ENCODE data around the gene POR.

Gene POR

DNA sequence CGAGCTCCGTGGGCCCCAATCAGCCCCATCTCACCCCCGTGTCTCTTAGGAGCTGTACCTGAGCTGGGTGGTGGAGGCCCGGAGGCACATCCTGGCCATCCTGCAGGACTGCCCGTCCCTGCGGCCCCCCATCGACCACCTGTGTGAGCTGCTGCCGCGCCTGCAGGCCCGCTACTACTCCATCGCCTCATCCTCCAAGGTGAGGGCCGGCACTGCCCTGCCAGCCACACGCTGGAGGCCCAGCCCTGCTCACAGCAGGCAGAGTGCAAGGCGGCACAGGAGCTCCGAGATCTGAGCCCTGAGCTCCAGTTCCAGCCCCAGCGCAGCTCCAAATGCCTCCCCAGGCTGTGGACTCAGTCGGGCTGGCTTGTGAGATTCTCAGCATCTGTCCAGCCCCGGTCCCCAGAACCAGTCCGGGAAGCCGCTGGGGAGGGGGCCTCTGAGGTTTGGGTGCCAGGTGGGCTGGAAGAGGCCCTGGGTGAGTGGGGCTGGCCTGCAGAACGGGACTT, 70.1 kb downstream of the POR start:
- H3K4me1 ChIP-seq (ENCODE audit: insufficient read depth, low read length, poor library complexity, severe bottlenecking), result no peaks in the 10 kb centered on the region
- H3K9ac ChIP-seq (ENCODE audit: low read depth, low read length, poor library complexity, severe bottlenecking), result no peak overlapping the region
- TF ChIP-seq, protein P1, sequence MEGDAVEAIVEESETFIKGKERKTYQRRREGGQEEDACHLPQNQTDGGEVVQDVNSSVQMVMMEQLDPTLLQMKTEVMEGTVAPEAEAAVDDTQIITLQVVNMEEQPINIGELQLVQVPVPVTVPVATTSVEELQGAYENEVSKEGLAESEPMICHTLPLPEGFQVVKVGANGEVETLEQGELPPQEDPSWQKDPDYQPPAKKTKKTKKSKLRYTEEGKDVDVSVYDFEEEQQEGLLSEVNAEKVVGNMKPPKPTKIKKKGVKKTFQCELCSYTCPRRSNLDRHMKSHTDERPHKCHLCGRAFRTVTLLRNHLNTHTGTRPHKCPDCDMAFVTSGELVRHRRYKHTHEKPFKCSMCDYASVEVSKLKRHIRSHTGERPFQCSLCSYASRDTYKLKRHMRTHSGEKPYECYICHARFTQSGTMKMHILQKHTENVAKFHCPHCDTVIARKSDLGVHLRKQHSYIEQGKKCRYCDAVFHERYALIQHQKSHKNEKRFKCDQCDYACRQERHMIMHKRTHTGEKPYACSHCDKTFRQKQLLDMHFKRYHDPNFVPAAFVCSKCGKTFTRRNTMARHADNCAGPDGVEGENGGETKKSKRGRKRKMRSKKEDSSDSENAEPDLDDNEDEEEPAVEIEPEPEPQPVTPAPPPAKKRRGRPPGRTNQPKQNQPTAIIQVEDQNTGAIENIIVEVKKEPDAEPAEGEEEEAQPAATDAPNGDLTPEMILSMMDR (conservative IDR thresholded peaks at IDR 0.05; ENCODE audit: low read length), result no peak
- no peak for TF ChIP-seq EZH2phosphoT487 (IDR thresholded peaks at IDR 0.05; ENCODE audit: borderline replicate concordance)
- no peak overlapping the region for H2AFZ ChIP-seq (ENCODE audit: low read length)
- H3K4me2 ChIP-seq (ENCODE audit: low read depth, low read length, poor library complexity, severe bottlenecking), result no peak overlapping the region
- no peaks in the 10 kb centered on the region for H3K9me2 ChIP-seq (replicated peaks; ENCODE audit: low read depth, low read length)
- H3K27me3 ChIP-seq (ENCODE audit: insufficient read depth, low read length, poor library complexity, severe bottlenecking), result no peaks in the 10 kb centered on the region
- H3K36me3 ChIP-seq (ENCODE audit: insufficient read depth, low read length), result peaks cover 23% of the 10 kb centered on the region; the same call in 1 of the 2 replicates
- H3F3A ChIP-seq (ENCODE audit: low read depth), result no peaks in the 10 kb centered on the region
- H3K4me3 ChIP-seq (ENCODE audit: low read length, poor library complexity, severe bottlenecking), result no peak overlapping the region
- H3K79me2 ChIP-seq (ENCODE audit: insufficient read depth, low read length), result no peaks in the 10 kb centered on the region
- H3K9me3 ChIP-seq (ENCODE audit: insufficient read depth, low read depth, low read length), result no peaks in the 10 kb centered on the region
- H4K20me1 ChIP-seq (ENCODE audit: insufficient read depth, low read length, poor library complexity, severe bottlenecking), result no peaks in the 10 kb centered on the region

DNA sequence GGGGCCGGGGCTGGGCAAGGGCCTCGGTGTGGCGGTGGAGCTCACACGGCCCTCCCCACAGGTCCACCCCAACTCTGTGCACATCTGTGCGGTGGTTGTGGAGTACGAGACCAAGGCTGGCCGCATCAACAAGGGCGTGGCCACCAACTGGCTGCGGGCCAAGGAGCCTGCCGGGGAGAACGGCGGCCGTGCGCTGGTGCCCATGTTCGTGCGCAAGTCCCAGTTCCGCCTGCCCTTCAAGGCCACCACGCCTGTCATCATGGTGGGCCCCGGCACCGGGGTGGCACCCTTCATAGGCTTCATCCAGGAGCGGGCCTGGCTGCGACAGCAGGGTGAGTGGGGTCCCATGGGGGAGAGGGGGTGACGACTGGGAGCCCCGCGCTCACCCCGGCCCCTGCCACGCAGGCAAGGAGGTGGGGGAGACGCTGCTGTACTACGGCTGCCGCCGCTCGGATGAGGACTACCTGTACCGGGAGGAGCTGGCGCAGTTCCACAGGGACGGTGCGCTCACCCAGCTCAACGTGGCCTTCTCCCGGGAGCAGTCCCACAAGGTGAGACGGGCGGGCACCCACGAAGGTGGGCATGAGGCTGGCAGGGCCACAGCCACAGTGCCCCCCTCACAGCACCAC, 70.7 kb downstream of the POR start:
- H3K79me2 ChIP-seq (ENCODE audit: insufficient read depth, low read length), result no peaks in the 10 kb centered on the region
- peaks cover 18% of the 10 kb centered on the region; the same call in 1 of the 2 replicates for H3K36me3 ChIP-seq (ENCODE audit: insufficient read depth, low read length)
- H2AFZ ChIP-seq (ENCODE audit: low read length), result no peak overlapping the region

DNA sequence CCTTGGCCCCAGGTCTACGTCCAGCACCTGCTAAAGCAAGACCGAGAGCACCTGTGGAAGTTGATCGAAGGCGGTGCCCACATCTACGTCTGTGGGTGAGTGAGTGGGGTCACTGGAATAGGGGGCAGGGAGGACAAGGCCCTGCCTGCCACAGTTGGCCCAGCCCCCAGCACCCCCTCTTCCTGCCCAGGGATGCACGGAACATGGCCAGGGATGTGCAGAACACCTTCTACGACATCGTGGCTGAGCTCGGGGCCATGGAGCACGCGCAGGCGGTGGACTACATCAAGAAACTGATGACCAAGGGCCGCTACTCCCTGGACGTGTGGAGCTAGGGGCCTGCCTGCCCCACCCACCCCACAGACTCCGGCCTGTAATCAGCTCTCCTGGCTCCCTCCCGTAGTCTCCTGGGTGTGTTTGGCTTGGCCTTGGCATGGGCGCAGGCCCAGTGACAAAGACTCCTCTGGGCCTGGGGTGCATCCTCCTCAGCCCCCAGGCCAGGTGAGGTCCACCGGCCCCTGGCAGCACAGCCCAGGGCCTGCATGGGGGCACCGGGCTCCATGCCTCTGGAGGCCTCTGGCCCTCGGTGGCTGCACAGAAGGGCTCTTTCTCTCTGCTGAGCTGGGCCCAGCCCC, 71.3 kb downstream of the POR start:
- no peak overlapping the region for H3K9ac ChIP-seq (ENCODE audit: low read depth, low read length, poor library complexity, severe bottlenecking)
- H2AFZ ChIP-seq (ENCODE audit: low read length), result no peak overlapping the region
- H3K9me3 ChIP-seq (ENCODE audit: insufficient read depth, low read depth, low read length), result no peaks in the 10 kb centered on the region
- H3K27me3 ChIP-seq (ENCODE audit: insufficient read depth, low read length, poor library complexity, severe bottlenecking), result no peaks in the 10 kb centered on the region
- no peaks in the 10 kb centered on the region for H4K20me1 ChIP-seq (ENCODE audit: insufficient read depth, low read length, poor library complexity, severe bottlenecking)
- H3K4me1 ChIP-seq (ENCODE audit: insufficient read depth, low read length, poor library complexity, severe bottlenecking), result no peaks in the 10 kb centered on the region
- peaks cover 18% of the 10 kb centered on the region; the same call in 1 of the 2 replicates for H3K36me3 ChIP-seq (ENCODE audit: insufficient read depth, low read length)
- no peaks in the 10 kb centered on the region for H3K9me2 ChIP-seq (replicated peaks; ENCODE audit: low read depth, low read length)
- H3F3A ChIP-seq (ENCODE audit: low read depth), result no peaks in the 10 kb centered on the region
- no peak overlapping the region for H3K4me2 ChIP-seq (ENCODE audit: low read depth, low read length, poor library complexity, severe bottlenecking)
- no peaks in the 10 kb centered on the region for H3K79me2 ChIP-seq (ENCODE audit: insufficient read depth, low read length)
- no peak overlapping the region for H3K4me3 ChIP-seq (ENCODE audit: low read length, poor library complexity, severe bottlenecking)
- TF ChIP-seq, protein P1 (conservative IDR thresholded peaks at IDR 0.05; ENCODE audit: low read length), result no peak
- TF ChIP-seq EZH2phosphoT487 (IDR thresholded peaks at IDR 0.05; ENCODE audit: borderline replicate concordance), result no peak

More for the DNA sequence above, 70.7 kb downstream of the POR start:
- H3K4me1 ChIP-seq (ENCODE audit: insufficient read depth, low read length, poor library complexity, severe bottlenecking), result no peaks in the 10 kb centered on the region
- H3K27me3 ChIP-seq (ENCODE audit: insufficient read depth, low read length, poor library complexity, severe bottlenecking), result no peaks in the 10 kb centered on the region
- no peak overlapping the region for H3K4me3 ChIP-seq (ENCODE audit: low read length, poor library complexity, severe bottlenecking)
- H3K9me3 ChIP-seq (ENCODE audit: insufficient read depth, low read depth, low read length), result no peaks in the 10 kb centered on the region
- no peak for TF ChIP-seq EZH2phosphoT487 (IDR thresholded peaks at IDR 0.05; ENCODE audit: borderline replicate concordance)
- TF ChIP-seq, protein P1 (conservative IDR thresholded peaks at IDR 0.05; ENCODE audit: low read length), result no peak
- no peaks in the 10 kb centered on the region for H3F3A ChIP-seq (ENCODE audit: low read depth)
- no peak overlapping the region for H3K9ac ChIP-seq (ENCODE audit: low read depth, low read length, poor library complexity, severe bottlenecking)
- no peaks in the 10 kb centered on the region for H3K9me2 ChIP-seq (replicated peaks; ENCODE audit: low read depth, low read length)
- no peaks in the 10 kb centered on the region for H4K20me1 ChIP-seq (ENCODE audit: insufficient read depth, low read length, poor library complexity, severe bottlenecking)
- H3K4me2 ChIP-seq (ENCODE audit: low read depth, low read length, poor library complexity, severe bottlenecking), result no peak overlapping the region

Data from Loucy (cell line).